HepG2 (cell line): Measurements from ENCODE around the gene ATP13A2. TPM values are rescaled to one million over a fixed set of nuclear protein-coding genes. Genes with fewer than 3 reads are reported as not detected.

ENCODE experiments used
- ATAC-seq: fragments of 200-7000 bp; cut with Tn5 transposase; 3 replicates; pipeline ENCODE4 v1.9.1; 2020; ENCODE audit warnings: mild to moderate bottlenecking, moderate library complexity
- BruUV-seq: library from RNA; stranded (reverse); fragments of 400-500 nt; replicated peaks from 2 replicates; lab custom pipeline; 2021; lab: Mats Ljungman, UMichigan
- CTCF ChIA-PET: fragments of 300-600 bp; formaldehyde crosslinking; extraction: SDS; loops from one replicate; lab custom pipeline; 2021; ENCODE audit warnings: low total read pairs, inconsistent platforms, low intra/inter-chr PET ratio; lab: Yijun Ruan, JAX
- POLR2A ChIA-PET: fragments of 350-600 bp; sonication (Branson Sonifier 250); formaldehyde crosslinking; loops from one replicate; lab custom pipeline; 2020; ENCODE audit warnings: antibody characterized with exemption, inconsistent platforms; lab: Yijun Ruan, JAX
- DNase-seq: peaks from one replicate; pipeline ENCODE4 v3.0.0-alpha.2; 2015; ENCODE audit warnings: low spot score
- FAIRE-seq: peaks from 3 replicates; lab custom pipeline; 2011; peaks lifted over from hg19 to GRCh38; lab: Jason Lieb, UNC
- H2AFZ ChIP-seq: one replicate; pipeline ENCODE4 v1.6.1; 2011; ENCODE audit warnings: low read length, inconsistent platforms
- H3K27ac ChIP-seq: fragments of 300-600 bp; 3 replicates; pipeline ENCODE4 v1.8.0; 2011; ENCODE audit warnings: mixed run types, mild to moderate bottlenecking, mixed read lengths, low read length, inconsistent platforms; ENCODE audit not compliant: insufficient read depth; ENCODE audit errors: extremely low read length
- H3K27me3 ChIP-seq, 2 experiments: fragments of 200-600 bp in 1 of 2; 2 replicates in 1 of 2; 3 replicates in 1 of 2; pipeline versions ENCODE4 v1.6.0 to v1.8.0; 2011; ENCODE audit warnings: low read length in 2 of 2, mild to moderate bottlenecking in 2 of 2, moderate library complexity in 2 of 2, inconsistent platforms in 1 of 2; ENCODE audit not compliant: insufficient read depth in 2 of 2, control insufficient read depth in 1 of 2
- H3K36me3 ChIP-seq, 2 experiments: fragments of 200-600 bp in 1 of 2; replicated peaks in 1 of 2; 2 replicates in 1 of 2; 3 replicates in 1 of 2; pipeline versions ENCODE4 v1.5.1 to v1.8.0; 2011; ENCODE audit warnings: low read length in 2 of 2, inconsistent platforms in 1 of 2; ENCODE audit not compliant: insufficient read depth in 2 of 2, control insufficient read depth in 1 of 2
- H3K4me1 ChIP-seq: 2 replicates; pipeline ENCODE4 v1.5.1; 2012; ENCODE audit warnings: low read length, inconsistent platforms; ENCODE audit not compliant: insufficient read depth
- H3K4me2 ChIP-seq: 2 replicates; pipeline ENCODE4 v1.6.0; 2011; ENCODE audit warnings: low read depth, low read length, inconsistent platforms
- H3K4me3 ChIP-seq, 3 experiments: fragments of 200-600 bp in 1 of 3; sonication (generic), shearing (Covaris generic) in 1 of 3; replicated peaks in 1 of 3; 2 replicates each; pipeline ENCODE4 v1.5.1; 2011 to 2016; ENCODE audit warnings: low read length in 3 of 3, inconsistent platforms in 2 of 3, low read depth in 2 of 3, mild to moderate bottlenecking in 2 of 3, control low read depth in 1 of 3, mixed read lengths in 1 of 3; ENCODE audit not compliant: insufficient read depth in 1 of 3
- H3K79me2 ChIP-seq: one replicate; pipeline ENCODE4 v1.6.1; 2011; ENCODE audit warnings: low read length, inconsistent platforms; ENCODE audit not compliant: insufficient read depth
- H3K9ac ChIP-seq: 2 replicates; pipeline ENCODE4 v1.6.0; 2011; ENCODE audit warnings: mild to moderate bottlenecking, low read depth, low read length, inconsistent platforms; ENCODE audit not compliant: insufficient read depth
- H3K9me3 ChIP-seq: 2 replicates; pipeline ENCODE4 v1.5.1; 2012; ENCODE audit warnings: mild to moderate bottlenecking, low read length
- H4K20me1 ChIP-seq: 2 replicates; pipeline ENCODE4 v1.6.0; 2011; ENCODE audit warnings: inconsistent platforms, mild to moderate bottlenecking, low read length, moderate library complexity; ENCODE audit not compliant: insufficient read depth
- CHD4 ChIP-seq: fragments of 200-600 bp; sonication (generic); IDR thresholded peaks from 2 replicates; pipeline ENCODE4 v1.7.0; 2017; ENCODE audit warnings: mild to moderate bottlenecking, low read length, borderline replicate concordance
- LCORL ChIP-seq, 2 experiments: fragments of 450-650 bp in 1 of 2; sonication (generic) in 1 of 2; formaldehyde crosslinking in 1 of 2; IDR thresholded peaks; 2 replicates each; pipeline versions ENCODE4 v1.5.0 to v1.6.1; 2017 to 2020; ENCODE audit warnings: antibody characterized with exemption in 1 of 2, missing genetic modification reagents in 1 of 2
- NBN ChIP-seq: fragments of 450-650 bp; conservative IDR thresholded peaks from 2 replicates; pipeline ENCODE4 v1.6.1; 2017
- SAP130 ChIP-seq: IDR thresholded peaks from 2 replicates; pipeline ENCODE4 v1.6.1; 2016; ENCODE audit warnings: low read depth
- SPEN ChIP-seq: sonication (generic); formaldehyde crosslinking; IDR thresholded peaks from 2 replicates; pipeline ENCODE4 v1.5.1; 2020; ENCODE audit warnings: low read depth, mild to moderate bottlenecking, missing genetic modification reagents
- ZBTB3 ChIP-seq: sonication (generic); formaldehyde crosslinking; IDR thresholded peaks from 2 replicates; pipeline ENCODE4 v1.4.0; 2020; ENCODE audit warnings: low read depth, mild to moderate bottlenecking, moderate library complexity, missing genetic modification reagents, borderline replicate concordance
- ZNF337 ChIP-seq: sonication (generic); formaldehyde crosslinking; IDR thresholded peaks from 2 replicates; pipeline ENCODE4 v1.5.1; 2020; ENCODE audit warnings: missing genetic modification reagents, low read depth, mild to moderate bottlenecking, borderline replicate concordance
- ZSCAN20 ChIP-seq: sonication (generic); formaldehyde crosslinking; IDR thresholded peaks from 2 replicates; pipeline ENCODE4 v1.4.0; 2020; ENCODE audit warnings: missing genetic modification reagents, mild to moderate bottlenecking, borderline replicate concordance
- WGBS: methylation state at CpG from one replicate; pipeline ENCODE4 v1.1.6; 2017; ENCODE audit warnings: low lambda C conversion rate; 5-methylcytosine and 5-hydroxymethylcytosine counted together
- in situ Hi-C: cut with HindIII; loops from 2 replicates; pipeline ENCODE4 v1.10.0; 2017; ENCODE audit warnings: low pct_unique_long_range_greater_than_20kb; ENCODE audit not compliant: extremely low pct_ligation_motif_present
- intact Hi-C: fragments of 100-400 bp; cut with micrococcal nuclease; formaldehyde crosslinking; loops from one replicate; pipeline ENCODE4 v1.10.0; 2022; ENCODE audit not compliant: unreplicated experiment
- polyA plus RNA-seq, 8 experiments: library from polyadenylated mRNA; depleted of rRNA in 3 of 8; stranded (reverse) in 7 of 8; unstranded in 1 of 8; fragments of >200 nt; fragmentation: Illumina TruSeq in 4 of 8; extraction: Trizol in 4 of 8; gene quantifications; 2 replicates each; pipeline versions ENCODE4 v1.2.1 to v1.2.3, GENCODE V29; 2011 to 2016; ENCODE audit warnings: low read depth in 4 of 8, missing spikeins in 1 of 8, mixed read lengths in 1 of 8; ENCODE audit not compliant: insufficient read depth in 1 of 8
- total RNA-seq, 5 experiments: library from RNA; depleted of rRNA; stranded (reverse); fragments of >200 nt; fragmentation: Illumina TruSeq; extraction: Trizol; gene quantifications; 2 replicates each; pipeline ENCODE4 v1.2.3, GENCODE V29; 2016; ENCODE audit warnings: low read depth in 1 of 5
- TF ChIP-seq, protein P1 (sequence below): sonication (generic); formaldehyde crosslinking; IDR thresholded peaks from one replicate; pipeline ENCODE4 v1.5.1; 2020; ENCODE audit warnings: mild to moderate bottlenecking, missing genetic modification reagents; ENCODE audit errors: not compliant biosample characterization
- TF ChIP-seq, protein P2 (sequence below): sonication (generic); formaldehyde crosslinking; IDR thresholded peaks from 2 replicates; pipeline ENCODE4 v1.5.0; 2020; ENCODE audit warnings: missing genetic modification reagents, mild to moderate bottlenecking, borderline replicate concordance
- TF ChIP-seq, protein P3 (sequence below): sonication (generic); formaldehyde crosslinking; IDR thresholded peaks from 2 replicates; pipeline ENCODE4 v1.4.0; 2020; ENCODE audit warnings: missing genetic modification reagents, borderline replicate concordance

ATP13A2 gene
- total and polyA plus RNA-seq, 2 of the 13 experiments (the other 11 are each of a cell fraction or from before 2014, with no cell fraction given), result 13.2 to 16.2 TPM

DNA sequence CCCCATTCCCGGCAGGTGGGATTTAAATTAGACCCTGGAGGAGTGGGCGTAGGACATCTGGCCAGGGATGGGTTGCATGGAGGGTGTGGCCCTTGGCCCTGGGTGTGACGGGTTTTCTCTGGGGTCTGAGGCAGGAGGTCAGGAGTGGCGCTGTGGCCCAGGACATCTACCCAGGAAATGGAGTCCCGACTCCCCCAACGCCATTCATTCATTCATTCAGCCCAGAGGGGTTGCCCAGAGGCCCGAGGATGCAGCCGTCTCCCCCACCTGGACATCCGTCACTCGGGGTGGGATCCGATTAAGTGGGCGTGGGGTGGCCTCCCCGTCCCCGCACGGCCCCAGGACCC, 663 bp downstream of the ATP13A2 start (continued):
- TF ChIP-seq, protein P1, sequence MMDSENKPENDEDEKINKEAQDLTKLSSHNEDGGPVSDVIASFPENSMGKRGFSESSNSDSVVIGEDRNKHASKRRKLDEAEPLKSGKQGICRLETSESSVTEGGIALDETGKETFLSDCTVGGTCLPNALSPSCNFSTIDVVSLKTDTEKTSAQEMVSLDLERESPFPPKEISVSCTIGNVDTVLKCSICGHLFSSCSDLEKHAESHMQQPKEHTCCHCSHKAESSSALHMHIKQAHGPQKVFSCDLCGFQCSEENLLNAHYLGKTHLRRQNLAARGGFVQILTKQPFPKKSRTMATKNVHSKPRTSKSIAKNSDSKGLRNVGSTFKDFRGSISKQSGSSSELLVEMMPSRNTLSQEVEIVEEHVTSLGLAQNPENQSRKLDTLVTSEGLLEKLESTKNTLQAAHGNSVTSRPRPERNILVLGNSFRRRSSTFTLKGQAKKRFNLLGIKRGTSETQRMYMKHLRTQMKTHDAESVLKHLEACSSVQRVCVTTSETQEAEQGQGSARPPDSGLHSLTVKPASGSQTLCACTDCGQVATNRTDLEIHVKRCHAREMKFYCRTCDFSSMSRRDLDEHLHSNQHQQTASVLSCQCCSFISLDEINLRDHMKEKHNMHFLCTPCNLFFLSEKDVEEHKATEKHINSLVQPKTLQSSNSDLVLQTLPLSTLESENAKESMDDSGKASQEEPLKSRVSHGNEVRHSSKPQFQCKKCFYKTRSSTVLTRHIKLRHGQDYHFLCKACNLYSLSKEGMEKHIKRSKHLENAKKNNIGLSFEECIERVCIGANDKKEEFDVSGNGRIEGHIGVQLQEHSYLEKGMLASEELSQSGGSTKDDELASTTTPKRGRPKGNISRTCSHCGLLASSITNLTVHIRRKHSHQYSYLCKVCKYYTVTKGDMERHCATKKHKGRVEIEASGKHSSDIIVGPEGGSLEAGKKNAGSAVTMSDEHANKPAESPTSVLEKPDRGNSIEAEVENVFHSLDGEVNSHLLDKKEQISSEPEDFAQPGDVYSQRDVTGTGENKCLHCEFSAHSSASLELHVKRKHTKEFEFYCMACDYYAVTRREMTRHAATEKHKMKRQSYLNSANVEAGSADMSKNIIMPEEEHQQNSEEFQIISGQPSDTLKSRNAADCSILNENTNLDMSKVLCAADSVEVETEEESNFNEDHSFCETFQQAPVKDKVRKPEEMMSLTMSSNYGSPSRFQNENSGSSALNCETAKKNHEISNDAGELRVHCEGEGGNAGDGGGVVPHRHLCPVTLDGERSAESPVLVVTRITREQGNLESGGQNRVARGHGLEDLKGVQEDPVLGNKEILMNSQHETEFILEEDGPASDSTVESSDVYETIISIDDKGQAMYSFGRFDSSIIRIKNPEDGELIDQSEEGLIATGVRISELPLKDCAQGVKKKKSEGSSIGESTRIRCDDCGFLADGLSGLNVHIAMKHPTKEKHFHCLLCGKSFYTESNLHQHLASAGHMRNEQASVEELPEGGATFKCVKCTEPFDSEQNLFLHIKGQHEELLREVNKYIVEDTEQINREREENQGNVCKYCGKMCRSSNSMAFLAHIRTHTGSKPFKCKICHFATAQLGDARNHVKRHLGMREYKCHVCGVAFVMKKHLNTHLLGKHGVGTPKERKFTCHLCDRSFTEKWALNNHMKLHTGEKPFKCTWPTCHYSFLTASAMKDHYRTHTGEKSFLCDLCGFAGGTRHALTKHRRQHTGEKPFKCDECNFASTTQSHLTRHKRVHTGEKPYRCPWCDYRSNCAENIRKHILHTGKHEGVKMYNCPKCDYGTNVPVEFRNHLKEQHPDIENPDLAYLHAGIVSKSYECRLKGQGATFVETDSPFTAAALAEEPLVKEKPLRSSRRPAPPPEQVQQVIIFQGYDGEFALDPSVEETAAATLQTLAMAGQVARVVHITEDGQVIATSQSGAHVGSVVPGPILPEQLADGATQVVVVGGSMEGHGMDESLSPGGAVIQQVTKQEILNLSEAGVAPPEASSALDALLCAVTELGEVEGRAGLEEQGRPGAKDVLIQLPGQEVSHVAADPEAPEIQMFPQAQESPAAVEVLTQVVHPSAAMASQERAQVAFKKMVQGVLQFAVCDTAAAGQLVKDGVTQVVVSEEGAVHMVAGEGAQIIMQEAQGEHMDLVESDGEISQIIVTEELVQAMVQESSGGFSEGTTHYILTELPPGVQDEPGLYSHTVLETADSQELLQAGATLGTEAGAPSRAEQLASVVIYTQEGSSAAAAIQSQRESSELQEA (CRISPR knock-in tag), result peak; percentile 55
- TF ChIP-seq NBN, result no peak
- TF ChIP-seq LCORL (IDR thresholded peaks at IDR 0.05), result no peak
- 0 out of 2 replicates have a peak, but pooled peaks have one; percentile 27 for TF ChIP-seq LCORL (CRISPR knock-in tag; IDR thresholded peaks at IDR 0.05)

DNA sequence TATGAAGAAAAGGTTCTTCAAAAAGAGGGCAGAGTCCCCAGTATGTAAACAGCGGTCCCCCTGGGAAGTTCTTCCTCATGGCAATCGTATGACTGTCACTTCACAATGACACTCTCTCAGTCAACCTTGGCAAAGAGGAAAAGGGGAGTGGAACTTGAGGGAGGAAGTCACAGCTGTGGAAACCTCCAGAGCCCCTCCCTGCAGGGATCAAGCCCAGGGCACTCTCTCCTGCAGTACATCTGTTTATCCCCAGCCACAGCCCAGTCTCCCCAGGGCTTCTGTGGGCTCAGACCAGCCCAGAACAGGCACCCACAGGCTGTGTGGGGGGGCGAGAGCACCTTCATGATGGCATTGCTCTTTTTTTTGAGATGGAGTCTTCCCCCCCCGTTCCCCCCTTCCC, 2.0 kb downstream of the ATP13A2 start:
- Histone ChIP-seq H3K9me3 (no peaks in the 10 kb centered on the region), H3K4me3 (no peak overlapping the region), H3K4me1 (peaks cover 34% of the 10 kb centered on the region), H3K79me2 (no peaks in the 10 kb centered on the region), H4K20me1 (no peaks in the 10 kb centered on the region), H3K36me3 (0 out of 5 replicates have a peak, but pooled peaks cover 0 to 5% of the 10 kb centered on the region in 2 experiments), H3K4me2 (peak overlapping the region; percentile 2; the same call in 1 of the 2 replicates), H3K27me3 (no peaks in the 10 kb centered on the region), H3K27ac (no peak overlapping the region), H2AFZ (no peak overlapping the region), H3K9ac (no peak overlapping the region)
- in situ Hi-C loops, result no loop called here
- BruUV-seq, result no TSS peak
- peak; percentile 27 for DNase-seq
- intact Hi-C loops, result no loop called here
- POLR2A ChIA-PET, result no interaction called here
- 60% methylated on average over 4 of the region's 4 CpGs for WGBS
- CTCF ChIA-PET, result no interaction called here
- no peak for ATAC-seq
- no peak for FAIRE-seq
- TF ChIP-seq CHD4 (no peak), SAP130 (CRISPR knock-in tag) (peak; percentile 25; the same call in 1 of the 2 replicates), ZNF337 (no peak), SPEN (CRISPR knock-in tag) (no peak), ZSCAN20 (CRISPR knock-in tag) (no peak), ZBTB3 (CRISPR knock-in tag) (no peak)
- TF ChIP-seq, protein P2, sequence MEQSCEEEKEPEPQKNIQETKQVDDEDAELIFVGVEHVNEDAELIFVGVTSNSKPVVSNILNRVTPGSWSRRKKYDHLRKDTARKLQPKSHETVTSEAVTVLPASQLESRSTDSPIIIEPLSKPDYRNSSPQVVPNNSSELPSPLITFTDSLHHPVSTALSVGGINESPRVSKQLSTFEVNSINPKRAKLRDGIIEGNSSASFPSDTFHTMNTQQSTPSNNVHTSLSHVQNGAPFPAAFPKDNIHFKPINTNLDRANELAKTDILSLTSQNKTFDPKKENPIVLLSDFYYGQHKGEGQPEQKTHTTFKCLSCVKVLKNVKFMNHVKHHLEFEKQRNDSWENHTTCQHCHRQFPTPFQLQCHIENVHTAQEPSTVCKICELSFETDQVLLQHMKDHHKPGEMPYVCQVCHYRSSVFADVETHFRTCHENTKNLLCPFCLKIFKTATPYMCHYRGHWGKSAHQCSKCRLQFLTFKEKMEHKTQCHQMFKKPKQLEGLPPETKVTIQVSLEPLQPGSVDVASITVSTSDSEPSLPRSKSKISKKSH (CRISPR knock-in tag), result no peak
- TF ChIP-seq, protein P3, sequence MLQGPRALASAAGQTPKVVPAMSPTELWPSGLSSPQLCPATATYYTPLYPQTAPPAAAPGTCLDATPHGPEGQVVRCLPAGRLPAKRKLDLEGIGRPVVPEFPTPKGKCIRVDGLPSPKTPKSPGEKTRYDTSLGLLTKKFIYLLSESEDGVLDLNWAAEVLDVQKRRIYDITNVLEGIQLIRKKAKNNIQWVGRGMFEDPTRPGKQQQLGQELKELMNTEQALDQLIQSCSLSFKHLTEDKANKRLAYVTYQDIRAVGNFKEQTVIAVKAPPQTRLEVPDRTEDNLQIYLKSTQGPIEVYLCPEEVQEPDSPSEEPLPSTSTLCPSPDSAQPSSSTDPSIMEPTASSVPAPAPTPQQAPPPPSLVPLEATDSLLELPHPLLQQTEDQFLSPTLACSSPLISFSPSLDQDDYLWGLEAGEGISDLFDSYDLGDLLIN (CRISPR knock-in tag), result no peak
